Measurements from ENCODE around the gene ZCCHC2. TPM values are rescaled to one million over a fixed set of nuclear protein-coding genes. Genes with fewer than 3 reads are reported as not detected.

Gene ZCCHC2
- total and polyA plus RNA-seq, 12 donors, result 4.7 to 53.3 (median 18.0) TPM

DNA sequence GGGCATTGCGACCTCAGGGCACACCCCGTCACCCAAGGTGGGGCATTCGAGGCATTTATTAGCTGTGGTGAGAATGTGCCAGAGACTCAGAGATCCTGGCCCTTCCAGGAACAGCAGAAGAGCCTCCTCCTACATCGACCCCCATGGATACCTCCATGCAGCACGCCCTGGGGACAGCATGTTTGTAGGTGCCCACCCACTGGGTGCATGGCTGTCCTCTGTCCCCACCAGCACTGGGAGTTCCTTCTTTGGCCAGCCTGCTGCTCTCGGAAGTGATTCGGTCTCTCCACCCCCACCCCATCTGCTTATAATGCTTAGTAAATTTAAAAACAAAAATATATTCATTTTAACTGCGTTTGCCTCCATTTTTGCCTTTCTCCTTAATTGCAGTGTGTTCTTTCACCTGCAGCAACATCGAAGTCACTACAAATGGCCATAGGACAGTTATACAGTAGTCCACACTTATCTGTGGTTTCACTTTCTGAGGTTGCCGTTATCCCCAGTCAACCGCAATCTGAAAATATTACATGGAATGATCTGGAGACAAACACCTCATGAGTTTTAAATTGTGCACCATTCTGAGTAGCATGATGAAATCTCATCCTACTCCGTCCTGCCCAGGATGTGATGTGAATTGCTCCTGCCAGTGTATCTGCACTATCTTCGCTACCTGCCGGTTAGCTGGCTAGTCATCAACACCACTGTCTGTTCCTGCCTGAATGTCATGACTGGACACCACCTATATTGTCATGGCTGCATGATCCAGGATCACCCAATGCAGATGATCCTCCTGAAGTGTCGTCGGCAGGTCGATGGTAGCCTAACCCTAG is 29.6 kb upstream of the ZCCHC2 start:
- no peaks in the 10 kb centered on the region for H3K4me1 ChIP-seq (replicated peaks in 1 of 2)
- H3K27me3 ChIP-seq, result no peaks in the 10 kb centered on the region
- TF ChIP-seq, protein P1, sequence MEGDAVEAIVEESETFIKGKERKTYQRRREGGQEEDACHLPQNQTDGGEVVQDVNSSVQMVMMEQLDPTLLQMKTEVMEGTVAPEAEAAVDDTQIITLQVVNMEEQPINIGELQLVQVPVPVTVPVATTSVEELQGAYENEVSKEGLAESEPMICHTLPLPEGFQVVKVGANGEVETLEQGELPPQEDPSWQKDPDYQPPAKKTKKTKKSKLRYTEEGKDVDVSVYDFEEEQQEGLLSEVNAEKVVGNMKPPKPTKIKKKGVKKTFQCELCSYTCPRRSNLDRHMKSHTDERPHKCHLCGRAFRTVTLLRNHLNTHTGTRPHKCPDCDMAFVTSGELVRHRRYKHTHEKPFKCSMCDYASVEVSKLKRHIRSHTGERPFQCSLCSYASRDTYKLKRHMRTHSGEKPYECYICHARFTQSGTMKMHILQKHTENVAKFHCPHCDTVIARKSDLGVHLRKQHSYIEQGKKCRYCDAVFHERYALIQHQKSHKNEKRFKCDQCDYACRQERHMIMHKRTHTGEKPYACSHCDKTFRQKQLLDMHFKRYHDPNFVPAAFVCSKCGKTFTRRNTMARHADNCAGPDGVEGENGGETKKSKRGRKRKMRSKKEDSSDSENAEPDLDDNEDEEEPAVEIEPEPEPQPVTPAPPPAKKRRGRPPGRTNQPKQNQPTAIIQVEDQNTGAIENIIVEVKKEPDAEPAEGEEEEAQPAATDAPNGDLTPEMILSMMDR (IDR thresholded peaks at IDR 0.05), result no peak
- TF ChIP-seq POLR2A (IDR thresholded peaks at IDR 0.05), result no peak
- WGBS, 4 donors, result 90 to 93% (median 92%) methylated on average over 15 to 17 of the region's 17 CpGs
- DNase-seq, result no peak
- intact Hi-C loops (cut with DNase I), result no loop called here
- H3K27ac ChIP-seq, result no peak overlapping the region
- H3K4me3 ChIP-seq, result no peak overlapping the region
- no peaks in the 10 kb centered on the region for H3K36me3 ChIP-seq (replicated peaks in 1 of 2)
- H3K9me3 ChIP-seq (replicated peaks in 1 of 3), result no peaks in the 10 kb centered on the region

DNA sequence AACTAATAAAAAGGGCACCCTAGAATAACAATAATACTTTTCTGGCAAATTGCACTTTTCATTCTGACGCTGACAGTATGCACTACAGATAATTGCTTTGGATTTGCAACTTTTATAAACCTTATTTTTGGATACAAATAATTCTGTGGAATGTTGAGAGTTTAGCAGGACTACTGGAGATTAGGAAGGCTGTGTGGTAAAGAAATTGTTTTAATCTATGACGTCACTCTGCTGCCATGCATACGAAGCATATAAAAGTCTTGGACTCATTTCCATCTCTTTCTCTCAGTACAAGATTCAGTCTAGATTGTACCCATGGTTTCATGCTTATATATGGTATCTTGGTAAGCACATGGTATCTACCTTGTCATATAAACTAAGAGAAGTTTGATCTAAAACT is 28.1 kb upstream of the ZCCHC2 start:
- no peak overlapping the region for H3K4me3 ChIP-seq
- no peak overlapping the region for H3K27ac ChIP-seq
- H3K4me1 ChIP-seq (replicated peaks in 1 of 2), result no peaks in the 10 kb centered on the region
- no peak for TF ChIP-seq POLR2A (IDR thresholded peaks at IDR 0.05)
- TF ChIP-seq, protein P1 (IDR thresholded peaks at IDR 0.05), result no peak
- H3K9me3 ChIP-seq (replicated peaks in 1 of 3), result no peaks in the 10 kb centered on the region
- intact Hi-C loops (cut with DNase I), result no loop called here
- no peaks in the 10 kb centered on the region for H3K27me3 ChIP-seq
- no peaks in the 10 kb centered on the region for H3K36me3 ChIP-seq (replicated peaks in 1 of 2)
- 62 to 76% (median 74%) methylated on average over 3 of the region's 3 CpGs for WGBS, 4 donors
- DNase-seq, result no peak

DNA sequence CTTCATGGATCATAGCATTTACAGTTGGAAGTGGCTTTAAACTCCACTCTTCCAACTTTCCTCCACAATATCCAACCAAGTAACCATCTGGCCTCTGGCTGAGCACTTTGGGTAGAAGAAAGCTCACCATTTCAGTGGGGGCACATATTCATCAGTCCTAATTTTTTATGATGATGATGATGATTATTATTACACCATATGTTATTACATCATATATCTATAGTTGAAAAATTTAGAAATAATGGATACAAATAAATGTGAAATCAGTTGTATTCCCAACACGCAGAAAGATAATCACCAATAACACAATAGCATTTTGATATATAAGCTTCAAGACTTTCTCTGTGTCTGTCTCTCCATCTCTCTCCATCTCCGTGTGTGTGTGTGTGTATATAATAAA is 26.6 kb upstream of the ZCCHC2 start:
- Histone ChIP-seq H3K4me1 (replicated peaks in 1 of 2) (no peaks in the 10 kb centered on the region), H3K27me3 (no peaks in the 10 kb centered on the region), H3K27ac (no peak overlapping the region), H3K36me3 (replicated peaks in 1 of 2) (no peaks in the 10 kb centered on the region), H3K4me3 (no peak overlapping the region), H3K9me3 (replicated peaks in 1 of 3) (no peaks in the 10 kb centered on the region)
- DNase-seq, result no peak
- TF ChIP-seq, protein P1 (IDR thresholded peaks at IDR 0.05), result no peak
- TF ChIP-seq POLR2A (IDR thresholded peaks at IDR 0.05), result no peak
- intact Hi-C loops (cut with DNase I), result no loop called here
- WGBS, 4 donors, result 86 to 92% (median 89%) methylated on average over 2 of the region's 2 CpGs

DNA sequence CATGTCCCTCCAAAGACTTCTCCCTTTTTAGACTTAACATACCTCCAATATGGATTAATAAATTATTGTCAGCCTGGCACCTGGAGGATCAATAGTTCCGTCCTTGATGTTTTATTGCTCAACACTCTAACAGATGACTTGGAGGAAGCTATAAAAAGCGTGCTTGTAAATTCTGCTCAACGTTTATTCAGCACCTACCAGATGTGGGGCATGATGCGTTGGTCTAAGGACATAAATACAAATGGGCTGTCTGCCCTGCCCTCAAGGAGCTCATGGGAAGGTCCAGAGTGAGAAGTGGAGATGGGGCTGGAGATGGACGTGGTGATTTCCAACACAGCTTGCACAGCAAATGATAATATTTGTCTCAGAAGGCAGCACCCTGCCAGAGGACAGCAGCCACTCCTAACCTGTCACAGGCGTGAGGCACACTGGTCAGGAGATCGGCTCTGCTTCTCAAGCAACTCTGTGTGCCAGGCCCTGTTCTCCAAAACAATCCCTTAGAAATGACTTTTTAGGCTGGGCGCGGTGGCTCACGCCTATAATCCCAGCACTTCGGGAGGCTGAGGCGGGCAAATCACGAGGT is 25.5 kb upstream of the ZCCHC2 start:
- no peak for TF ChIP-seq POLR2A (IDR thresholded peaks at IDR 0.05)
- TF ChIP-seq, protein P1 (IDR thresholded peaks at IDR 0.05), result no peak
- no peaks in the 10 kb centered on the region for H3K27me3 ChIP-seq
- H3K9me3 ChIP-seq (replicated peaks in 1 of 3), result no peaks in the 10 kb centered on the region
- intact Hi-C loops (cut with DNase I), result no loop called here
- H3K4me3 ChIP-seq, result no peak overlapping the region
- no peak for DNase-seq
- H3K36me3 ChIP-seq (replicated peaks in 1 of 2), result no peaks in the 10 kb centered on the region
- no peaks in the 10 kb centered on the region for H3K4me1 ChIP-seq (replicated peaks in 1 of 2)
- 71 to 77% (median 74%) methylated on average over 13 of the region's 13 CpGs for WGBS, 4 donors
- H3K27ac ChIP-seq, result no peak overlapping the region
